GM12892 (cell line): ENCODE measurements around the gene CCL13.

Source experiments
- POLR2AphosphoS5 ChIP-seq: IDR thresholded peaks from 2 replicates; pipeline ENCODE4 v1.6.1; 2011; ENCODE audit warnings: low read depth, low read length, control low read depth
- TAF1 ChIP-seq: IDR thresholded peaks from 2 replicates; pipeline ENCODE4 v1.6.1; 2011; ENCODE audit warnings: low read depth, mild to moderate bottlenecking, control low read depth, low read length, borderline replicate concordance

DNA sequence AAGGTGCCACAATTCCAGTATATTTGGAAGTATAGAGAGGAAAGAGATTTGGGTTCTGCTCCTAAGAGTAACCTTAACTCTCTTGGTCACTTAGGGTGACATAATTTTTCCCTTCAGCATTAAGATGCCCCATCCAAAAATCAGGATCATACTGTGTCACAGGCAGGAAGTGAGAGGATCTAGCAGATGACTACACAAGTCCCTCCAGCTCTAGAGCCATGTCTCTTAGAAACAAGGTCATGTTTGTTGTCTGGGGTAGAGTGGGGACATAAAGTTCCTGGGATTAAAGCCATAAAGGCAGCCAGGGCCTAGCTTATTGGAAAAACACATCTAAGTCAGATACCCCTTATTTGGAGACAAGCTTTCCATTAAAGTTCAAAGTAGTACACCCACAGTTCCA is 34.3 kb upstream of the CCL13 start:
- no peak for TF ChIP-seq TAF1
- TF ChIP-seq POLR2AphosphoS5: no peak
